ENCODE results near the gene PEX26.
"Not testable (repeated sequence)": the region's sequence is repeated elsewhere in the genome, so short reads cannot be mapped to it uniquely, and the experiment has no call there.

The PEX26 gene

DNA sequence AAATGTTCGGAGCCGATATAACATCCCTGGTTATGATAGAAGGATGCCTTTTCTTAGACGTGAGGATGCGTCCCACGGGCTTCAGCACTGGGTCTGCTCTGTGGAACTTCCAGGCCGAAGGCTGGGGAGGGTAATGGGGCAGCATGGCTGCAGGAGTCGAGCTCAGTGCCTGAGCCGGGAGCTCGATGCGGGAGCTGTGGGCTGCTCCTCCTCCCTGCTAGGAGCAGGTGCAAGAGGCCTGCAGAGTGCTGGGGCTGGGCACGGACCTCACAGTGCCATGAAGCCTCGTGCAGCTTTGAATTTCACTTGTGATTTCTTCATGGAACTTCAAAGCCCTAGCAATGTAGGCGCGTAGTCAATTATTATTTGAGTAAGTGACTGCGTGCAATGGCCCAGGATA is 38.8 kb downstream of the PEX26 start:
- Histone ChIP-seq H3K4me3 (ENCODE audit: insufficient read depth, low read depth, low read length, poor library complexity, severe bottlenecking) (no peak overlapping the region), H3K9me3 (ENCODE audit: control insufficient read depth, low read length) (no peaks in the 10 kb centered on the region), H3K4me1 (ENCODE audit: control insufficient read depth, insufficient read depth, low read length, poor library complexity, severe bottlenecking) (peaks cover 12% of the 10 kb centered on the region), H3K27ac (ENCODE audit: insufficient read depth, low read length, poor library complexity, severe bottlenecking) (no peak overlapping the region), H3K27me3 (replicated peaks; ENCODE audit: control insufficient read depth, insufficient read depth, low read length, poor library complexity, severe bottlenecking) (no peaks in the 10 kb centered on the region), H3K36me3 (ENCODE audit: control insufficient read depth, insufficient read depth, low read length) (no peaks in the 10 kb centered on the region)
- no peak for DNase-seq

GRCh38 chr22:18118345-18118915 is 40.6 kb downstream of the PEX26 start:
- no peak for DNase-seq
- no peak overlapping the region for H3K4me3 ChIP-seq (ENCODE audit: insufficient read depth, low read depth, low read length, poor library complexity, severe bottlenecking)
- H3K27me3 ChIP-seq (replicated peaks; ENCODE audit: control insufficient read depth, insufficient read depth, low read length, poor library complexity, severe bottlenecking): no peaks in the 10 kb centered on the region
- no peak overlapping the region for H3K27ac ChIP-seq (ENCODE audit: insufficient read depth, low read length, poor library complexity, severe bottlenecking)
- no peaks in the 10 kb centered on the region for H3K9me3 ChIP-seq (ENCODE audit: control insufficient read depth, low read length)
- H3K36me3 ChIP-seq (ENCODE audit: control insufficient read depth, insufficient read depth, low read length): no peaks in the 10 kb centered on the region
- peaks cover 11% of the 10 kb centered on the region for H3K4me1 ChIP-seq (ENCODE audit: control insufficient read depth, insufficient read depth, low read length, poor library complexity, severe bottlenecking)

DNA sequence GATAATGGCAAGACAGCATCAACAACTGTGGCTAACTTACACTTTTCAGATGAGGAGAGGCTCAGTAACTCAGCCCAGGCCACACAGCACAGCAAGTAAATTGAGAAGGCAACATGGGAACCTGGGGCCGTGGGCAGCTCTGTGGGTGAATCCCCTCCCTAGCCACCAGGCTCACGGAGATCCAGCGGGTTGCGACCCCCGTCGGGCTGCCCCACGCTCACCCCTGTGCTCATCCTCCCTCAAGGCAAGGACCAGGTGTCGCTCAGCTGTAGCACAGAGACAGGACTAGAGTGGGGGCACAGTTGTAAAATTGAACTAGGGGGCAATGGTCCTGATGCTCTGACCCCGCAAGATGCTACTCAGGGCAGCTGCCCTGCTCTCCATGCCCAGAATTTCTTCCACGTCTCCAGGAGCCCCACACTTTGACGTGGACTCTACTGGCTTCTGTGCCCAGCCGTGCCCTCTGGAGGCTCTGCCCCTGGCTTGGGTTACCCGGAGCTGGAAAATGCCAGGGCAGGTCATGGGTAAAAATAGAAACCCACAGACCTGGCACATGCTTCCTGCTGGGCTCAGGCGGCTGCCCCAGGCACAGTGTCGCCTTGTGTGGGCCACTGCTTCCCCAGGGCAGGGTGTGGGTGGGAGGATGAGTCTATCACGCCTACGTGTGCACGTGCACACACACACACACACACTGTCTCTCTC is 41.8 kb downstream of the PEX26 start:
- H3K27me3 ChIP-seq (replicated peaks; ENCODE audit: control insufficient read depth, insufficient read depth, low read length, poor library complexity, severe bottlenecking): no peaks in the 10 kb centered on the region
- no peaks in the 10 kb centered on the region for H3K9me3 ChIP-seq (ENCODE audit: control insufficient read depth, low read length)
- H3K36me3 ChIP-seq (ENCODE audit: control insufficient read depth, insufficient read depth, low read length): no peaks in the 10 kb centered on the region
- H3K27ac ChIP-seq (ENCODE audit: insufficient read depth, low read length, poor library complexity, severe bottlenecking): no peak overlapping the region
- no peak for DNase-seq
- no peaks in the 10 kb centered on the region for H3K4me1 ChIP-seq (ENCODE audit: control insufficient read depth, insufficient read depth, low read length, poor library complexity, severe bottlenecking)
- no peak overlapping the region for H3K4me3 ChIP-seq (ENCODE audit: insufficient read depth, low read depth, low read length, poor library complexity, severe bottlenecking)

DNA sequence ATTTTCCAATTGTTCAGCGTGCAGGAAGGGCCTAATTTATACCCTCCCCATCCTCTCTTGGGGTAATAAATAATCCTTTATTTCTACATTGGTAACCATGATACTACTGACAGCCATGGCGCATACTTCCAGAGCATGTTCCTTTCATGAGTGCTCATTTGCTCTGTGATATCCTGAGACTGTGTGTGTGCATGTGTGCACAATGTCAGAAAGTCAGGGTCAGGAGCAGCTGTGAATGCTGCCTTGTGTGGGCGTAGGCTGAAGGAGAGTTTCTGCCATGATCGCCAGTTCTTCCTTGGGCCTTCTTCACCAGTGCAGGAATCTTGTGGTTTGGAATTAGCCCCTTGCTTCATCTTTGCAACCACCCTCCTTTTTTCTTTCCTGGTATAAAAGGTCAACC is 43.1 kb downstream of the PEX26 start:
- H3K27me3 ChIP-seq (replicated peaks; ENCODE audit: control insufficient read depth, insufficient read depth, low read length, poor library complexity, severe bottlenecking): no peaks in the 10 kb centered on the region
- H3K36me3 ChIP-seq (ENCODE audit: control insufficient read depth, insufficient read depth, low read length): no peaks in the 10 kb centered on the region
- no peak overlapping the region for H3K4me3 ChIP-seq (ENCODE audit: insufficient read depth, low read depth, low read length, poor library complexity, severe bottlenecking)
- no peak overlapping the region for H3K27ac ChIP-seq (ENCODE audit: insufficient read depth, low read length, poor library complexity, severe bottlenecking)
- DNase-seq: no peak
- no peaks in the 10 kb centered on the region for H3K9me3 ChIP-seq (ENCODE audit: control insufficient read depth, low read length)
- H3K4me1 ChIP-seq (ENCODE audit: control insufficient read depth, insufficient read depth, low read length, poor library complexity, severe bottlenecking): no peaks in the 10 kb centered on the region

DNA sequence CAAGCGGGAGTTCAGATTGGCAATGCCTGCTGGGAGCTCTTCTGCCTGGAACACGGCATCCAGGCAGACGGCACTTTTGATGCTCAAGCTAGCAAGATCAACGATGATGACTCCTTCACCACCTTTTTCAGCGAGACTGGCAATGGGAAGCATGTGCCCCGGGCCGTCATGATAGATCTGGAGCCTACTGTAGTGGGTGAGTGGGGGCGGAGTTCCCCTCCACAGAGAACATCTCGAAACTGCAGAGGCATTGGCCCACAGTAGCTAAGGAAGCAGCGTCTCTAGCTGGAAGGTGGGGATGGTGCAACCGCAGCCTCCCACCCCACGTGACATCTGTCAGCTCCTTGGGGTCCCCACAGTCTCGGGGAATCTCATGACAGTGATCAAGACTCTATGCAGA is 43.7 kb downstream of the PEX26 start:
- H3K36me3 ChIP-seq (ENCODE audit: control insufficient read depth, insufficient read depth, low read length): no peaks in the 10 kb centered on the region
- no peaks in the 10 kb centered on the region for H3K4me1 ChIP-seq (ENCODE audit: control insufficient read depth, insufficient read depth, low read length, poor library complexity, severe bottlenecking)
- H3K27ac ChIP-seq (ENCODE audit: insufficient read depth, low read length, poor library complexity, severe bottlenecking): no peak overlapping the region
- no peaks in the 10 kb centered on the region for H3K27me3 ChIP-seq (replicated peaks; ENCODE audit: control insufficient read depth, insufficient read depth, low read length, poor library complexity, severe bottlenecking)
- H3K9me3 ChIP-seq (ENCODE audit: control insufficient read depth, low read length): no peaks in the 10 kb centered on the region
- no peak overlapping the region for H3K4me3 ChIP-seq (ENCODE audit: insufficient read depth, low read depth, low read length, poor library complexity, severe bottlenecking)
- DNase-seq: no peak

DNA sequence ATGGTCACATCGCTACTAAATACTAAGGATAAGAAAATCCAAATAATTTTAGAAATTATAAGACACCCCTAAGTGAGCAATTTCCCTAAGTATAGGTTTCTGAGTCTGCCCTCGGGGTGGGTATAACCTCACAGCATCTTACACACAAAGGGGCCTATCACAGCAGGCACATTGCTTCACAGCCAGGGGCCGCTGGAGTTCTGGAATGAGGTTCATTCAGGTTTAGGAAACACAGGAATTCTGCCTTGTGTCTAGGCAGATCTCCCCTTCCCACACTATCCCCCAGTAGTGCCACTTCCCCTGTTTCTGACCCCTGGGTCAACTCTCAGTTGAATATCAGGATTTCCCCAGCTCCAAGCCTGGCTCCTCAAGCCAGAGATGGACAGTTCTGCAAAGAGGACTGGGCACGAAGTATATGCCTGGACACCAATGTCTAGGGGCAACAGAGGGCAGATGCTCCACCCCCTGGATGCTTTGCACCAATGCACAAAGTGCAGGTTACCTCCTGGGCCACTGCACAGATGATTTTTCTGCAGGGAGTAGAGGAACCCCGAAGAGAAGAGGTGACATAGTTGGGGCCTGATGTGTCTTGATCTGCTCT is 44.3 kb downstream of the PEX26 start:
- DNase-seq: no peak
- Histone ChIP-seq H3K36me3 (ENCODE audit: control insufficient read depth, insufficient read depth, low read length) (no peaks in the 10 kb centered on the region), H3K4me1 (ENCODE audit: control insufficient read depth, insufficient read depth, low read length, poor library complexity, severe bottlenecking) (no peaks in the 10 kb centered on the region), H3K27me3 (replicated peaks; ENCODE audit: control insufficient read depth, insufficient read depth, low read length, poor library complexity, severe bottlenecking) (no peaks in the 10 kb centered on the region), H3K27ac (ENCODE audit: insufficient read depth, low read length, poor library complexity, severe bottlenecking) (no peak overlapping the region), H3K4me3 (ENCODE audit: insufficient read depth, low read depth, low read length, poor library complexity, severe bottlenecking) (no peak overlapping the region), H3K9me3 (ENCODE audit: control insufficient read depth, low read length) (no peaks in the 10 kb centered on the region)

DNA sequence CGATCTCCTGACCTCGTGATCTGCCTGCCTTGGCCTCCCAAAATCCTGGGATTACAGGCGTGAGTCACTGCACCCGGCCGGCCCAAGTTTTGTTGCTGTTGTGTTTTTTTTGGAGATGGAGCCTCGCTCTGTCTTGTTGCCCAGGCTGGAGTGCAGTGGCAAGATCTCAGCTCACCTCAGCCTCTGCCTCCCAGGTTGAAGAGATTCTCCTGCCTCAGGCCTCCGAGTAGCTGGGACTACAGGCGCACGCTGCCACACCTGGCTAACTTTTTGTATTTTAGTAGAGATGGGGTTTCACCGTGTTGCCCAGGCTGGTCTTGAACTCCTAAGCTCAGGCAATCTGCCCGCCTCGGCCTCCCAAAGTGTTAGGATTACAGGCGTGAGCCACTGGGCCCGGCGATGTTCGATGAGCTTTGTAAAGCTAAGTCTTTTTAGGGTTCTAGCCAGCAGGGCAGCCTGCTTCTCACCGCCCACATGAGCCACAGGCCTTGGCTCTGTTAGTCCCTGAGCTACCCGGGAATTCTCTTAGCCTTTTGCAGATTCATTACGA is 45.8 kb downstream of the PEX26 start:
- DNase-seq; H3K36me3 ChIP-seq (ENCODE audit: control insufficient read depth, insufficient read depth, low read length); H3K4me3 ChIP-seq (ENCODE audit: insufficient read depth, low read depth, low read length, poor library complexity, severe bottlenecking); H3K27ac ChIP-seq (ENCODE audit: insufficient read depth, low read length, poor library complexity, severe bottlenecking); H3K27me3 ChIP-seq (replicated peaks; ENCODE audit: control insufficient read depth, insufficient read depth, low read length, poor library complexity, severe bottlenecking); H3K4me1 ChIP-seq (ENCODE audit: control insufficient read depth, insufficient read depth, low read length, poor library complexity, severe bottlenecking); H3K9me3 ChIP-seq (ENCODE audit: control insufficient read depth, low read length): not testable (repeated sequence)

- Histone ChIP-seq H3K27ac (ENCODE audit: insufficient read depth, low read length, poor library complexity, severe bottlenecking) (no peak overlapping the region), H3K9me3 (ENCODE audit: control insufficient read depth, low read length) (no peaks in the 10 kb centered on the region), H3K27me3 (replicated peaks; ENCODE audit: control insufficient read depth, insufficient read depth, low read length, poor library complexity, severe bottlenecking) (no peaks in the 10 kb centered on the region), H3K4me1 (ENCODE audit: control insufficient read depth, insufficient read depth, low read length, poor library complexity, severe bottlenecking) (no peaks in the 10 kb centered on the region), H3K36me3 (ENCODE audit: control insufficient read depth, insufficient read depth, low read length) (no peaks in the 10 kb centered on the region), H3K4me3 (ENCODE audit: insufficient read depth, low read depth, low read length, poor library complexity, severe bottlenecking) (no peak overlapping the region)
- DNase-seq: no peak
Measured at GRCh38 chr22:18126606-18127005, 48.8 kb downstream of the PEX26 start.

DNA sequence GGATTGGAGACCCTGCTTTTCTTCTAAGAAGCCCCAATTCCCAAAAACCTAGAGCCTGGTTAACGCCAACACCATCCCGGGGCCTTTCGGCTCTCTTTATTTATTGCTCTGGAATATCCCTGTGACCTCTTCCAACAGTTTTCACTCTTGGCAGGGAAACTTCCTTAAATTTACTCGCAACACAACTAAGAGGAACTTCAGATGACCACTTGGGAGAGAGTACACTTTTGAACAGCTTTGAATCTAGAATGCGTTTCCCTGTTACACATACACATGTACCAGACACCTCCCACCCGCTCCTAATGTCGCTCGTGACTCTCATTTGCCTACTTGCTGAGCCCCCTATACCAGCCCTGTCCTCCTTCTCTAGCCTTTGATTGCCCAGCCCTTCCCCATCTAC is 52.2 kb downstream of the PEX26 start:
- no peak for DNase-seq
- H3K4me1 ChIP-seq (ENCODE audit: control insufficient read depth, insufficient read depth, low read length, poor library complexity, severe bottlenecking): no peaks in the 10 kb centered on the region
- no peak overlapping the region for H3K4me3 ChIP-seq (ENCODE audit: insufficient read depth, low read depth, low read length, poor library complexity, severe bottlenecking)
- H3K27ac ChIP-seq (ENCODE audit: insufficient read depth, low read length, poor library complexity, severe bottlenecking): no peak overlapping the region
- H3K9me3 ChIP-seq (ENCODE audit: control insufficient read depth, low read length): no peaks in the 10 kb centered on the region
- H3K27me3 ChIP-seq (replicated peaks; ENCODE audit: control insufficient read depth, insufficient read depth, low read length, poor library complexity, severe bottlenecking): no peaks in the 10 kb centered on the region
- no peaks in the 10 kb centered on the region for H3K36me3 ChIP-seq (ENCODE audit: control insufficient read depth, insufficient read depth, low read length)

- Histone ChIP-seq H3K9me3 (ENCODE audit: control insufficient read depth, low read length) (no peaks in the 10 kb centered on the region), H3K27ac (ENCODE audit: insufficient read depth, low read length, poor library complexity, severe bottlenecking) (no peak overlapping the region), H3K4me3 (ENCODE audit: insufficient read depth, low read depth, low read length, poor library complexity, severe bottlenecking) (no peak overlapping the region), H3K36me3 (ENCODE audit: control insufficient read depth, insufficient read depth, low read length) (no peaks in the 10 kb centered on the region), H3K4me1 (ENCODE audit: control insufficient read depth, insufficient read depth, low read length, poor library complexity, severe bottlenecking) (no peaks in the 10 kb centered on the region), H3K27me3 (replicated peaks; ENCODE audit: control insufficient read depth, insufficient read depth, low read length, poor library complexity, severe bottlenecking) (no peaks in the 10 kb centered on the region)
- no peak for DNase-seq
Measured at GRCh38 chr22:18130699-18131429, 53.1 kb downstream of the PEX26 start.
